ENCODE results near the gene STMN3. TPM values are rescaled to one million over a fixed set of nuclear protein-coding genes. Genes with fewer than 3 reads are reported as not detected.
"Not testable (repeated sequence)": the region's sequence is repeated elsewhere in the genome, so short reads cannot be mapped to it uniquely, and the experiment has no call there.

Gene STMN3
- total RNA-seq, 4 donors from 2014 or later = 53.7 to 84.0 (median 66.1) TPM

DNA sequence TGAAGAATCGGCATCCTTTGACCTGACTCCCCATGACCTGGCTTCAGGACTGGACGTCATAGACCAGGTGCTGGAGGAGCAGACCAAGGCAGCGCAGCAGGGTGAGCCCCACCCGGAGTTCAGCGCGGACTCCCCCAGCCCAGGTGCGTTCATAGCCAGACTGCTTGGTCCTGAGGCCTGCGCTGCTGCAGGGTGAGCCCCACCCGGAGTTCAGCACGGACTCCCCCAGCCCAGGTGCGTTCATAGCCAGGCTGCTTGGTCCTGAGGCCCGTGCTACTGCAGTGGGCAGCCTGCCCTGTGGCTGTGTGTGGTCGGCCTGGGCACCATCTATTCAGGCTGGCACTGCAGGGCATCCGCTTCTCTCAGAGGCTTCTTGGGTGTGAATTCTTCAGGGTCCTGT, 20.7 kb upstream of the STMN3 start:
- 96 to 98% methylated on average over 6 to 9 of the region's 14 CpGs for WGBS, 2 donors
- intact Hi-C loops (cut with DNase I) = no loop called here

DNA sequence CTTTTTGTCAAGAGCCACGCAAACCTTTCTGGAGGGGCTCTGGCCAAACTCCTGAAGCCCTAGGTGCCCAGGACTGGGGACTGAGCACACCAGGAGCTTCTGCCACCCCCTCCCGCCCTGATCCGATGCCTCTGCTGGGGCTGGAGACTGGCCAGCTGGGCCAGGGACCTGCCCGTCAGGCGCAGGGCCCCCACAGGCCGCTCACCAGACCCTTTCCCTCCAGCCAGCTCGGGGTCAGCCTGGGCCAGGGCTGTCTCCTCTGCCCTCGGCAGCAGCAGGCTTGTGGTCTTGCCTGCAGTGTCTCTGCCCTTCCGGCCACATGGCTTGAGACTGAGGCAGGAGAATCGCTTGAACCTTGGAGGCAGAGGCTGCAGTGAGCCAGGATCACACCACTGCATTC, 19.4 kb upstream of the STMN3 start:
- WGBS, 2 donors = 97 to 100% methylated on average over 6 to 9 of the region's 10 CpGs
- no peak for DNase-seq

More for the DNA sequence above, 20.7 kb upstream of the STMN3 start:
- H3K27ac ChIP-seq = no peak overlapping the region
- H3K36me3 ChIP-seq = peaks cover 8 to 21% of the 10 kb centered on the region in 2 donors
- H3K4me1 ChIP-seq = no peaks in the 10 kb centered on the region
- TF ChIP-seq POLR2A (IDR thresholded peaks at IDR 0.05) (no peak), CTCF (IDR thresholded peaks at IDR 0.05) (no peak)
- DNase-seq = no peak
- no peak overlapping the region for H3K4me3 ChIP-seq (replicated peaks in 1 of 3)
- no peaks in the 10 kb centered on the region for H3K9me3 ChIP-seq
- H3K27me3 ChIP-seq = no peaks in the 10 kb centered on the region

GRCh38 chr20:63671695-63672094, 18.5 kb upstream of the STMN3 start:
- H3K9me3 ChIP-seq; H3K4me1 ChIP-seq; DNase-seq; H3K27ac ChIP-seq; intact Hi-C loops (cut with DNase I); H3K4me3 ChIP-seq (replicated peaks in 1 of 3); H3K27me3 ChIP-seq: not testable (repeated sequence)
- peaks cover 28 to 35% of the 10 kb centered on the region in 2 donors for H3K36me3 ChIP-seq
- 91 to 94% methylated on average over 12 of the region's 12 CpGs for WGBS, 2 donors

More for the DNA sequence above, 19.4 kb upstream of the STMN3 start:
- no peaks in the 10 kb centered on the region for H3K9me3 ChIP-seq
- H3K4me1 ChIP-seq = no peaks in the 10 kb centered on the region
- H3K27me3 ChIP-seq = no peaks in the 10 kb centered on the region
- no peak overlapping the region for H3K4me3 ChIP-seq (replicated peaks in 1 of 3)
- no peak for TF ChIP-seq CTCF (IDR thresholded peaks at IDR 0.05)
- no peak for TF ChIP-seq POLR2A (IDR thresholded peaks at IDR 0.05)
- intact Hi-C loops (cut with DNase I) = no loop called here
- no peak overlapping the region for H3K27ac ChIP-seq
- H3K36me3 ChIP-seq = peaks cover 21 to 30% of the 10 kb centered on the region in 2 donors

DNA sequence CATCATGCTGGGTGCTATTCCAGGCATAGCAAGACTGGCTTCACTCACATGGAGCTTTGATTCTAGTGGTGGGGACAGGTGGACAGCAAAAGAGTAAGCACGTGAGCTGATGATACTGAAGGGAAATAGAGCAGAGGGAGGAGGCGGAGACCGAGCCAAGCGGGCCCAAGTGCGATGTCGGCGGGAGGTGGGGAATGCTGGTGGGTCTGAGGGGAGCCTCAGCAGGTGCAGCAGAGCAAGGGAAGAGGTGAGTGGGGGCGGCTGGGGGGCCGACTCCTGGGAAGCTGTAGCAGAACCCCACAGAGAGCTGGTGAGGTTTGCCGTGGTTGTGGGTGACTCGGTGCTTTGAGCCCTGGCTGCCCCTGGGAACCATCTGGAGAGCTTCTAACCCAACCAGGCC, 15.1 kb upstream of the STMN3 start:
- Histone ChIP-seq H3K4me3 (replicated peaks in 1 of 3) (no peak overlapping the region), H3K27ac (no peak overlapping the region), H3K4me1 (no peaks in the 10 kb centered on the region), H3K27me3 (no peaks in the 10 kb centered on the region), H3K36me3 (peaks cover 25 to 33% of the 10 kb centered on the region in 2 donors), H3K9me3 (no peaks in the 10 kb centered on the region)
- 94 to 96% methylated on average over 11 of the region's 11 CpGs for WGBS, 2 donors
- DNase-seq = no peak
- TF ChIP-seq POLR2A (IDR thresholded peaks at IDR 0.05) (no peak), CTCF (IDR thresholded peaks at IDR 0.05) (no peak)
- intact Hi-C loops (cut with DNase I) = no loop called here

- H3K4me3 ChIP-seq (replicated peaks in 1 of 3) = no peak overlapping the region
- no peaks in the 10 kb centered on the region for H3K27me3 ChIP-seq
- peaks cover 30 to 38% of the 10 kb centered on the region in 2 donors for H3K36me3 ChIP-seq
- no peaks in the 10 kb centered on the region for H3K4me1 ChIP-seq
- no peak for DNase-seq
- intact Hi-C loops (cut with DNase I) = no loop called here
- no peak overlapping the region for H3K27ac ChIP-seq
- no peak for TF ChIP-seq CTCF (IDR thresholded peaks at IDR 0.05)
- no peak for TF ChIP-seq POLR2A (IDR thresholded peaks at IDR 0.05)
- 93 to 96% methylated on average over 16 of the region's 16 CpGs for WGBS, 2 donors
- H3K9me3 ChIP-seq = no peaks in the 10 kb centered on the region
Observed at GRCh38 chr20:63667858-63668257, 14.6 kb upstream of the STMN3 start.

- Histone ChIP-seq H3K9me3 (no peaks in the 10 kb centered on the region), H3K36me3 (peaks cover 35 to 51% of the 10 kb centered on the region in 2 donors), H3K4me3 (replicated peaks in 1 of 3) (no peak overlapping the region), H3K27me3 (no peaks in the 10 kb centered on the region), H3K4me1 (no peaks in the 10 kb centered on the region), H3K27ac (no peak overlapping the region)
- TF ChIP-seq CTCF (IDR thresholded peaks at IDR 0.05) (no peak), POLR2A (IDR thresholded peaks at IDR 0.05) (no peak)
- WGBS, 2 donors = 96 to 97% methylated on average over 5 to 9 of the region's 14 CpGs
- intact Hi-C loops (cut with DNase I) = no loop called here
- no peak for DNase-seq
Observed at GRCh38 chr20:63665708-63666107, 12.5 kb upstream of the STMN3 start.

Measured in thyroid gland (tissue), 4 donors.